Daoy (cell line): Measurements from ENCODE around the gene EIF4G3. TPM values are rescaled to one million over a fixed set of nuclear protein-coding genes. Genes with fewer than 3 reads are reported as not detected.
"Not testable (repeated sequence)": the region's sequence is repeated elsewhere in the genome, so short reads cannot be mapped to it uniquely, and the experiment has no call there.

Source experiments
- DNase-seq: peaks from one replicate; pipeline ENCODE4 v3.0.0-alpha.2; 2015; ENCODE audit warnings: low read depth
- total RNA-seq: library from RNA; depleted of rRNA; stranded (reverse); fragments of >200 nt; shearing (Covaris generic); gene quantifications from 2 replicates; pipeline ENCODE4 v1.2.3, GENCODE V29; 2014

Gene EIF4G3
- total RNA-seq, 1 experiment from 2014 or later, result 33.9 TPM

GRCh38 chr1:21106709-21107108 lies 70.0 kb downstream of the EIF4G3 start:
- DNase-seq, result no peak

- no peak for DNase-seq
Observed at GRCh38 chr1:21106238-21106637, 70.5 kb downstream of the EIF4G3 start.

- DNase-seq, result no peak
Observed at GRCh38 chr1:21105807-21106206, 70.9 kb downstream of the EIF4G3 start.

GRCh38 chr1:21104683-21105082 lies 72.0 kb downstream of the EIF4G3 start:
- no peak for DNase-seq

- DNase-seq, result no peak
Observed at GRCh38 chr1:21100481-21100921, 76.2 kb downstream of the EIF4G3 start.

- no peak for DNase-seq
Observed at GRCh38 chr1:21099869-21100131, 76.9 kb downstream of the EIF4G3 start.

GRCh38 chr1:21099034-21099868 lies 77.4 kb downstream of the EIF4G3 start:
- DNase-seq, result no peak

- DNase-seq, result no peak
Observed at GRCh38 chr1:21098186-21098915, 78.3 kb downstream of the EIF4G3 start.

GRCh38 chr1:21097729-21098128 lies 79.0 kb downstream of the EIF4G3 start:
- DNase-seq, result no peak

GRCh38 chr1:21095976-21096375 lies 80.7 kb downstream of the EIF4G3 start:
- no peak for DNase-seq

GRCh38 chr1:21094282-21094681 lies 82.4 kb downstream of the EIF4G3 start:
- DNase-seq, result not testable (repeated sequence)

GRCh38 chr1:21093271-21093958 lies 83.3 kb downstream of the EIF4G3 start:
- DNase-seq, result not testable (repeated sequence)

GRCh38 chr1:21092545-21092944 lies 84.2 kb downstream of the EIF4G3 start:
- DNase-seq, result not testable (repeated sequence)

- peak; percentile 91 for DNase-seq
Observed at GRCh38 chr1:21091053-21091690, 85.5 kb downstream of the EIF4G3 start.

- no peak for DNase-seq
Observed at GRCh38 chr1:21090463-21090862, 86.2 kb downstream of the EIF4G3 start.

GRCh38 chr1:21089731-21090130 lies 87.0 kb downstream of the EIF4G3 start:
- no peak for DNase-seq

GRCh38 chr1:21089299-21089698 lies 87.4 kb downstream of the EIF4G3 start:
- DNase-seq, result no peak

- no peak for DNase-seq
Observed at GRCh38 chr1:21084111-21084810, 92.4 kb downstream of the EIF4G3 start.

GRCh38 chr1:21082073-21082472 lies 94.6 kb downstream of the EIF4G3 start:
- DNase-seq, result no peak

GRCh38 chr1:21077085-21077484 lies 99.6 kb downstream of the EIF4G3 start:
- DNase-seq, result peak; percentile 70

- no peak for DNase-seq
Observed at GRCh38 chr1:21072721-21073120, 104.0 kb downstream of the EIF4G3 start.

- DNase-seq, result no peak
Observed at GRCh38 chr1:21069549-21069948, 107.1 kb downstream of the EIF4G3 start.
